Hepatocyte (in vitro differentiated cells): ENCODE data around the gene RFTN1. TPM values are rescaled to one million over a fixed set of nuclear protein-coding genes. Genes with fewer than 3 reads are reported as not detected.

Experiments
- DNase-seq: peaks from one replicate; pipeline ENCODE4 v3.0.0-alpha.2; 2016; ENCODE audit warnings: low spot score
- H2AFZ ChIP-seq: fragments of 200-600 bp; sonication (generic); 2 replicates; pipeline ENCODE4 v1.6.0; 2016; ENCODE audit warnings: antibody characterized with exemption, mild to moderate bottlenecking
- H3K27ac ChIP-seq: fragments of 200-600 bp; sonication (generic); 2 replicates; pipeline ENCODE4 v1.5.1; 2016; ENCODE audit warnings: mild to moderate bottlenecking
- H3K27me3 ChIP-seq: fragments of 200-600 bp; sonication (generic); 2 replicates; pipeline ENCODE4 v1.6.1; 2016
- H3K36me3 ChIP-seq: fragments of 200-600 bp; sonication (generic); replicated peaks from 2 replicates; pipeline ENCODE4 v1.5.1; 2016; ENCODE audit warnings: low read depth; ENCODE audit not compliant: insufficient read depth
- H3K4me1 ChIP-seq: fragments of 200-600 bp; sonication (generic); 2 replicates; pipeline ENCODE4 v1.5.1; 2016; ENCODE audit warnings: mild to moderate bottlenecking, moderate library complexity; ENCODE audit not compliant: insufficient read depth
- H3K4me2 ChIP-seq: fragments of 200-600 bp; sonication (generic); 2 replicates; pipeline ENCODE4 v1.6.0; 2016
- H3K4me3 ChIP-seq: fragments of 200-600 bp; sonication (generic); 2 replicates; pipeline ENCODE4 v1.5.1; 2016; ENCODE audit warnings: mild to moderate bottlenecking
- H3K79me2 ChIP-seq: fragments of 200-600 bp; sonication (generic); 2 replicates; pipeline ENCODE4 v1.6.0; 2017; ENCODE audit warnings: mild to moderate bottlenecking
- H3K9me2 ChIP-seq: fragments of 200-600 bp; sonication (generic); replicated peaks from 2 replicates; pipeline ENCODE4 v1.6.0; 2017; ENCODE audit warnings: mild to moderate bottlenecking; ENCODE audit not compliant: insufficient read depth
- H3K9me3 ChIP-seq: fragments of 200-600 bp; sonication (generic); 2 replicates; pipeline ENCODE4 v1.5.1; 2016; ENCODE audit warnings: low read depth, mild to moderate bottlenecking
- H4K20me1 ChIP-seq: fragments of 200-600 bp; sonication (generic); 2 replicates; pipeline ENCODE4 v1.6.0; 2016; ENCODE audit warnings: mild to moderate bottlenecking; ENCODE audit not compliant: insufficient read depth, poor library complexity, severe bottlenecking
- CTCF ChIP-seq: fragments of 200-600 bp; sonication (generic); IDR thresholded peaks from 2 replicates; pipeline ENCODE4 v1.5.1; 2016; ENCODE audit warnings: antibody characterized with exemption, mild to moderate bottlenecking; ENCODE audit not compliant: poor library complexity
- EZH2 ChIP-seq: fragments of 200-600 bp; sonication (generic); IDR thresholded peaks from 2 replicates; pipeline ENCODE4 v1.6.1; 2016; ENCODE audit warnings: antibody characterized with exemption, mild to moderate bottlenecking, borderline replicate concordance
- EZH2phosphoT487 ChIP-seq: fragments of 200-600 bp; sonication (generic); IDR thresholded peaks from one replicate; pipeline ENCODE4 v1.6.1; 2018; ENCODE audit warnings: antibody characterized with exemption, mild to moderate bottlenecking, low read depth, moderate library complexity; ENCODE audit not compliant: unreplicated experiment, severe bottlenecking
- WGBS: methylation state at CpG from one replicate; pipeline ENCODE4 v1.1.6; 2016; ENCODE audit warnings: low lambda C conversion rate; ENCODE audit errors: missing lambda C conversion rate; 5-methylcytosine and 5-hydroxymethylcytosine counted together
- polyA plus RNA-seq: library from polyadenylated mRNA; unstranded; fragments of >200 nt; fragmentation: Nextera tagmentation; extraction: Ambion mirVana; gene quantifications from 2 replicates; pipeline ENCODE4 v1.2.1, GENCODE V29; 2016
- total RNA-seq: library from RNA; depleted of rRNA; stranded (reverse); fragments of >200 nt; gene quantifications from 2 replicates; pipeline ENCODE4 v1.2.3, GENCODE V29; 2014

RFTN1 gene
- total and polyA plus RNA-seq, 2 experiments from 2014 or later: 10.0 to 14.9 TPM

GRCh38 chr3:16385151-16385550, 128.3 kb downstream of the RFTN1 start:
- Histone ChIP-seq H4K20me1 (no peaks in the 10 kb centered on the region), H3K79me2 (no peaks in the 10 kb centered on the region), H3K4me2 (no peak overlapping the region), H3K4me1 (peaks cover 13% of the 10 kb centered on the region), H3K27ac (no peak overlapping the region), H3K9me2 (no peaks in the 10 kb centered on the region), H3K9me3 (no peaks in the 10 kb centered on the region), H2AFZ (no peak overlapping the region), H3K27me3 (no peaks in the 10 kb centered on the region), H3K36me3 (no peaks in the 10 kb centered on the region), H3K4me3 (no peak overlapping the region)
- TF ChIP-seq EZH2phosphoT487 (no peak), CTCF (no peak), EZH2 (no peak)
- WGBS: 65% methylated on average over 5 of the region's 5 CpGs
- no peak for DNase-seq

- 100% methylated on average over 1 of the region's 1 CpG for WGBS
- Histone ChIP-seq H4K20me1 (no peaks in the 10 kb centered on the region), H3K27me3 (no peaks in the 10 kb centered on the region), H3K79me2 (no peaks in the 10 kb centered on the region), H3K4me3 (no peak overlapping the region), H3K36me3 (no peaks in the 10 kb centered on the region), H3K9me2 (no peaks in the 10 kb centered on the region), H3K9me3 (no peaks in the 10 kb centered on the region), H3K27ac (no peak overlapping the region), H2AFZ (no peak overlapping the region), H3K4me2 (no peak overlapping the region), H3K4me1 (peaks cover 5% of the 10 kb centered on the region)
- TF ChIP-seq CTCF (no peak), EZH2phosphoT487 (no peak)
- DNase-seq: no peak
Observed at GRCh38 chr3:16383864-16384263, 129.6 kb downstream of the RFTN1 start.

GRCh38 chr3:16382845-16383244, 130.7 kb downstream of the RFTN1 start:
- Histone ChIP-seq H3K4me2 (no peak overlapping the region), H3K27me3 (no peaks in the 10 kb centered on the region), H3K79me2 (no peaks in the 10 kb centered on the region), H3K9me3 (no peaks in the 10 kb centered on the region), H2AFZ (no peak overlapping the region), H4K20me1 (no peaks in the 10 kb centered on the region), H3K4me3 (no peak overlapping the region), H3K27ac (no peak overlapping the region), H3K4me1 (no peaks in the 10 kb centered on the region), H3K36me3 (no peaks in the 10 kb centered on the region), H3K9me2 (no peaks in the 10 kb centered on the region)
- no peak for DNase-seq
- TF ChIP-seq CTCF (no peak), EZH2phosphoT487 (no peak), EZH2 (no peak)
- WGBS: 96% methylated on average over 5 of the region's 5 CpGs

GRCh38 chr3:16381426-16381825, 132.1 kb downstream of the RFTN1 start:
- WGBS: 83% methylated on average over 4 of the region's 4 CpGs
- H3K4me3 ChIP-seq: no peak overlapping the region

More at GRCh38 chr3:16381426-16381825, 132.1 kb downstream of the RFTN1 start:
- Histone ChIP-seq H3K79me2 (no peaks in the 10 kb centered on the region), H3K4me1 (no peaks in the 10 kb centered on the region), H3K36me3 (no peaks in the 10 kb centered on the region), H4K20me1 (no peaks in the 10 kb centered on the region), H3K27ac (no peak overlapping the region), H3K4me2 (no peak overlapping the region), H3K27me3 (no peaks in the 10 kb centered on the region), H3K9me3 (no peaks in the 10 kb centered on the region), H2AFZ (no peak overlapping the region), H3K9me2 (no peaks in the 10 kb centered on the region)
- TF ChIP-seq CTCF: no peak
- TF ChIP-seq EZH2phosphoT487: no peak
- no peak for TF ChIP-seq EZH2
- DNase-seq: no peak
